ENCODE data around the gene TNFSF18. TPM values are rescaled to one million over a fixed set of nuclear protein-coding genes. Genes with fewer than 3 reads are reported as not detected.

TNFSF18 gene
- total and polyA plus RNA-seq, 2 of the 4 experiments (the other 2 are of a cell fraction), result 0.12 to 0.18 TPM

GRCh38 chr1:173015629-173016028 is 35.1 kb downstream of the TNFSF18 start:
- Histone ChIP-seq H4K91ac (ENCODE audit: insufficient read depth, low read depth, low read length) (0 out of 2 replicates have a peak overlapping the region, but pooled peaks have one; percentile 33), H3K9ac (ENCODE audit: low read depth, low read length) (no peak overlapping the region), H2AK9ac (replicated peaks; ENCODE audit: low read depth, low read length, poor library complexity) (no peak overlapping the region), H3K9me1 (ENCODE audit: insufficient read depth, low read length) (no peaks in the 10 kb centered on the region), H2BK15ac (ENCODE audit: low read depth, low read length) (peak overlapping the region; percentile 39; the same call in 1 of the 3 replicates), H2BK120ac (ENCODE audit: low read depth, low read length) (no peak overlapping the region; the same call in 1 of the 2 replicates), H3K4me1 (ENCODE audit: control insufficient read depth, insufficient read depth, low read length) (no peaks in the 10 kb centered on the region), H4K20me1 (ENCODE audit: insufficient read depth, low read length) (no peaks in the 10 kb centered on the region), H3K56ac (ENCODE audit: extremely low read depth, insufficient read depth, low read length) (no peak overlapping the region), H3K18ac (ENCODE audit: low read depth, low read length) (no peak overlapping the region), H3K79me1 (ENCODE audit: low read depth in 1 of 2, low read length in 2 of 2) (no peaks in the 10 kb centered on the region), H3K9me3 (ENCODE audit: control insufficient read depth, insufficient read depth, low read length) (no peaks in the 10 kb centered on the region), H2AK5ac (ENCODE audit: low read depth, low read length) (no peak overlapping the region), H3K36me3 (ENCODE audit: control insufficient read depth, insufficient read depth, low read length) (no peaks in the 10 kb centered on the region), H4K5ac (ENCODE audit: low read depth, low read length) (no peak overlapping the region), H4K8ac (ENCODE audit: low read depth in 2 of 2, low read length in 2 of 2) (no peak overlapping the region), H3K14ac (replicated peaks; ENCODE audit: low read depth, low read length) (peak overlapping the region; percentile 55; the same call in 1 of the 2 replicates), H2BK5ac (ENCODE audit: low read depth, low read length, poor library complexity, severe bottlenecking) (no peak overlapping the region), H3K27ac (ENCODE audit: insufficient read depth, low read length) (no peak overlapping the region), H2AFZ (replicated peaks; ENCODE audit: low read length, poor library complexity) (no peak overlapping the region), H3K4ac (ENCODE audit: low read depth, low read length) (no peak overlapping the region), H3K4me2 (ENCODE audit: low read depth, low read length) (no peak overlapping the region), H3K4me3 (ENCODE audit: insufficient read depth, low read depth, low read length) (no peak overlapping the region), H3K27me3 (ENCODE audit: control insufficient read depth, insufficient read depth, low read length) (no peaks in the 10 kb centered on the region), H3K23ac (ENCODE audit: low read depth, low read length) (no peak overlapping the region), H2BK20ac (ENCODE audit: low read depth, low read length) (peak overlapping the region; percentile 69; the same call in 1 of the 2 replicates)
- CTCF ChIA-PET, result interaction anchor here (1.0 kb wide), 1 partner anchor 23 kb away, joined by 3 read pairs; no protein-coding TSS in a partner anchor
- DNase-seq (no peak), ATAC-seq (ENCODE audit: low read depth) (no peak)
- no CpG with 5 or more reads among the region's 1 CpG for WGBS, 2 experiments (ENCODE audit: extremely low coverage in 2 of 2, insufficient read length in 1 of 2)
- dilution Hi-C loops (cut with HindIII; ENCODE audit: low sequenced_read_pairs, unreplicated experiment) (no loop called here), in situ Hi-C loops (cut with MboI; ENCODE audit: low sequenced_read_pairs) (no loop called here), intact Hi-C loops (cut with micrococcal nuclease) (no loop called here)
- no TSS peak for BruUV-seq (replicated peaks)
- POLR2A ChIA-PET (ENCODE audit: unreplicated experiment), result no interaction called here
- TF ChIP-seq MAZ (IDR thresholded peaks at IDR 0.05; ENCODE audit: borderline replicate concordance, low read depth, low read length) (no peak), CHD1 (IDR thresholded peaks at IDR 0.05; ENCODE audit: low read depth, low read length) (no peak), POLR2A (IDR thresholded peaks at IDR 0.05; ENCODE audit: low read depth, low read length) (no peak), BHLHE40 (IDR thresholded peaks at IDR 0.05; ENCODE audit: low read depth, low read length) (no peak)
